B cell (primary cell): ENCODE measurements around the gene PTPN1.

Experiments used
- CTCF ChIP-seq: fragments of 200-600 bp; IDR thresholded peaks from one replicate; pipeline ENCODE4 v1.8.0; 2022; ENCODE audit warnings: antibody characterized with exemption, mild to moderate bottlenecking
- EZH2 ChIP-seq: IDR thresholded peaks from 2 replicates; pipeline ENCODE4 v1.6.1; 2012; ENCODE audit warnings: borderline replicate concordance, low read depth, mild to moderate bottlenecking, moderate library complexity, low read length; ENCODE audit not compliant: insufficient read depth, poor library complexity, severe bottlenecking

DNA sequence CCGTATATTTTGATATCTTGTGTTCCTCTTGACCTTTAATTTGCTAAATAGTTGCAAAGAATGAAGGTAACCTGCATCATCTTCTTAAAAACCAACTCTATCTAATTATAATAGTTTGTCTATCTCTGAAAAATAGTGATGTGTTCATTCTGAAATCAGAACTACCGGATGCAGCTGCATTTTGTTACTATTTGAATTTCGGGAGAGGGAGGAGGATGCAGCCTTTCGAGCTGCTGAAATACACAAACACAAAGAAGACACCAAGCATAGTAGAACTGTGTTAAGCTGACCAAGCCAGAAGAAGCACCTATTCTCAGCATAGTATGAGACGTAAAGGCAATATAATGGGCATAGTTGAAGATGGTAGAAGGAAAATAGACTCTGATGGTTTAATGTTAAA, 33.1 kb downstream of the PTPN1 start:
- no peak for TF ChIP-seq CTCF
- no peak for TF ChIP-seq EZH2
